A549 treated with ZK216348 at 1 μM for 4 hours (cell line): Measurements from ENCODE around the gene IZUMO2. TPM values are rescaled to one million over a fixed set of nuclear protein-coding genes. Genes with fewer than 3 reads are reported as not detected.

Source experiments
- total RNA-seq: library from RNA; stranded (reverse); fragments of 200-300 nt; extraction: Qiagen RNA extraction; gene quantifications from 5 replicates; pipeline ENCODE4 v1.2.3, GENCODE V29; 2022; ENCODE audit warnings: low read depth

The IZUMO2 gene
- total RNA-seq: not detected in 5 replicates

GRCh38 chr19:50162988-50163387, at the start of gene IZUMO2:
IZUMO2 (minus strand) TSS chr19:50163281; CDS start chr19:50163194, 87 bp downstream.

DNA sequence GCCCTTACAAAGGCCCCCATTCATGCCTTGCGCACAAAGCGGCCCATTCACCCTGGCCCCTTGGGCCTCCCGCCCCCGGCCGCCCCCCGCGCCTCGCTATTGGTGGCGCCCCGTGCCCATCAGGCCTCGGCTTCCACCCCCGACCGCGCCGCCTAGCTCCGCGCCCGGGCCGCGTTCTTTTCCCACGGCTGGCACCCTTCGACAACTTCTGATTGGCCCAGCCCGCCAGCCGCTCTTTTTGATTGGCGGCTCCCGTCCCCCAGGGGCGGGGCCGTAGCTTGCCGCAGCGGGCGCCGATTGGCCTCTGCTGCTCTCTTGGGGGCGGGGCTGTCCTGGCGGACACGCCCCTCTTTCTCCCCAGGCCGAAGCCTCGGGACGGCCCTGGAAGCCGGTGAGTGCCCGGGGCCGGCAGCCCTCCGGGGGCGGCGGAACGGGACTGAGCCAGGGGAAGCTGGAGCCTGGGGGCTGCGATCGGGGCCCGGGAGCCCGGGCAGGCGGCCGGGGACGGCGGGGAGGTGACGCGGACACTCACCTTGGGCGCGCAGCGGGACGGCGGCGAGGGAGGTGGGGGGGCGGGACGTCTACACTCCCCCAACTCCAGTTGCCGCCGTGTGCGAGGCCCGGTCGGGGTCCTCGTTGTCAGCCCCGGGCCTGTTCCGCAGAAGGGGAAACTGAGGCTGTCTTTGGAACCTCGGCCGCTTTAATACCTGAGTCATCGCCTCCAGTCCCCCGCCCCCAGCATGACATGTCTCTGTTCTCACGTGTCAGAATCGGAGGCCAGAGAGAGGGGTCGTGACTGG, 40.4 kb upstream of the IZUMO2 start, which contains the start of gene MYH14:
Gene MYH14 (plus strand): TSS at position 342 of the 800 bp plus-strand sequence. CDS start 6,744 bp downstream, outside the sequence.

Other genes with a start within 250 kb of the IZUMO2 start
- 40.4 to 59.5 TPM (median 52.8 TPM) in 5 replicates for gene ATF5, start 234.1 kb downstream of the IZUMO2 start, total RNA-seq
- gene NUP62, start 233.8 kb downstream of the IZUMO2 start, total RNA-seq: 60.3 to 101 TPM (median 94.7 TPM) in 5 replicates
- 0.08 TPM in 1 of 5 replicates, not detected in the others for gene SIGLEC11, start 202.1 kb downstream of the IZUMO2 start, total RNA-seq
- 33.0 to 41.1 TPM (median 38.8 TPM) in 5 replicates for gene VRK3, start 137.9 kb downstream of the IZUMO2 start, total RNA-seq
- 7.7 to 12.9 TPM (median 10.6 TPM) in 5 replicates for gene ZNF473, start 137.3 kb downstream of the IZUMO2 start, total RNA-seq
- gene MYH14, start 40.3 kb upstream of the IZUMO2 start, total RNA-seq: 4.0 to 7.5 TPM (median 6.7 TPM) in 5 replicates
- gene KCNC3, start 166.1 kb upstream of the IZUMO2 start, total RNA-seq: 0.78 to 1.7 TPM (median 1.5 TPM) in 5 replicates
- gene NAPSA, start 202.4 kb upstream of the IZUMO2 start, total RNA-seq: 0.48 to 1.6 TPM (median 1.2 TPM) in 5 replicates
- gene NR1H2, start 213.2 kb upstream of the IZUMO2 start, total RNA-seq: 55.3 to 88.6 TPM (median 84.3 TPM) in 5 replicates
- 42.6 to 91.4 TPM (median 81.7 TPM) in 5 replicates for gene POLD1, start 221.1 kb upstream of the IZUMO2 start, total RNA-seq